Raji (cell line): ENCODE data around the gene SLC6A5.

ENCODE experiments used
- POLR2A ChIP-seq: IDR thresholded peaks from 2 replicates; pipeline ENCODE4 v1.6.1; 2011; ENCODE audit warnings: low read depth, low read length, control low read depth; ENCODE audit not compliant: insufficient read depth

Gene SLC6A5

GRCh38 chr11:20670932-20671403 is 71.6 kb downstream of the SLC6A5 start:
- TF ChIP-seq POLR2A, result no peak

GRCh38 chr11:20671856-20672546 is 72.6 kb downstream of the SLC6A5 start:
- TF ChIP-seq POLR2A, result no peak

- no peak for TF ChIP-seq POLR2A
Observed at GRCh38 chr11:20672575-20672974, 73.2 kb downstream of the SLC6A5 start.

GRCh38 chr11:20676658-20677057 is 77.2 kb downstream of the SLC6A5 start:
- TF ChIP-seq POLR2A, result no peak

GRCh38 chr11:20688761-20689160 is 89.4 kb downstream of the SLC6A5 start:
- no peak for TF ChIP-seq POLR2A

- no peak for TF ChIP-seq POLR2A
Observed at GRCh38 chr11:20707876-20708275, 108.5 kb downstream of the SLC6A5 start.
